K562 (cell line): Measurements from ENCODE around the gene FAM171A2. TPM values are rescaled to one million over a fixed set of nuclear protein-coding genes. Genes with fewer than 3 reads are reported as not detected.

Experiments used
- ADNP ChIP-seq: fragments of 200-800 bp; sonication (Bioruptor generic); IDR thresholded peaks from 2 replicates; pipeline ENCODE4 v1.6.1; 2016; ENCODE audit warnings: missing genetic modification characterization, missing compliant biosample characterization
- ATF7 ChIP-seq: fragments of 450-650 bp; IDR thresholded peaks from 2 replicates; pipeline ENCODE4 v1.7.1; 2014; ENCODE audit warnings: mild to moderate bottlenecking, moderate library complexity
- ERF ChIP-seq: fragments of 450-650 bp; formaldehyde crosslinking; IDR thresholded peaks from 2 replicates; pipeline ENCODE4 v1.4.0; 2020; ENCODE audit warnings: mild to moderate bottlenecking, mixed read lengths
- ESRRB ChIP-seq: fragments of 250-450 bp; sonication (Bioruptor Pico); IDR thresholded peaks from 2 replicates; pipeline ENCODE4 v1.5.0; 2020; ENCODE audit warnings: mild to moderate bottlenecking, moderate library complexity, borderline replicate concordance
- FOXP1 ChIP-seq: sonication (generic); formaldehyde crosslinking; IDR thresholded peaks from 2 replicates; pipeline ENCODE4 v1.8.0; 2022; ENCODE audit warnings: mild to moderate bottlenecking, missing genetic modification reagents
- HMG20B ChIP-seq: fragments of 250-450 bp; sonication (Bioruptor Pico); IDR thresholded peaks from 2 replicates; pipeline ENCODE4 v1.5.0; 2021; ENCODE audit warnings: mild to moderate bottlenecking
- KDM2B ChIP-seq: fragments of 250-450 bp; sonication (Bioruptor Pico); IDR thresholded peaks from 2 replicates; pipeline ENCODE4 v1.8.0; 2021; ENCODE audit warnings: mild to moderate bottlenecking, moderate library complexity
- KLF10 ChIP-seq: fragments of 250-450 bp; sonication (Bioruptor Pico); IDR thresholded peaks from 2 replicates; pipeline ENCODE4 v1.6.1; 2021; ENCODE audit warnings: matching md5 sums
- L3MBTL2 ChIP-seq: fragments of 450-650 bp; IDR thresholded peaks from 2 replicates; pipeline ENCODE4 v1.6.1; 2016; ENCODE audit warnings: mild to moderate bottlenecking, moderate library complexity
- NCOA6 ChIP-seq: fragments of 450-650 bp; IDR thresholded peaks from 2 replicates; pipeline ENCODE4 v1.6.1; 2017; ENCODE audit warnings: mild to moderate bottlenecking
- NRF1 ChIP-seq, 2 experiments: fragments of 450-650 bp; IDR thresholded peaks in 1 of 2; conservative IDR thresholded peaks in 1 of 2; 2 replicates each; pipeline ENCODE4 v1.6.1; 2014; ENCODE audit warnings: mild to moderate bottlenecking in 2 of 2
- RHOXF2B ChIP-seq: fragments of 250-450 bp; sonication (Bioruptor Pico); conservative IDR thresholded peaks from 2 replicates; pipeline ENCODE4 v1.5.1; 2021
- SIN3B ChIP-seq: fragments of 450-650 bp; IDR thresholded peaks from 2 replicates; pipeline ENCODE4 v1.6.1; 2017; ENCODE audit warnings: low read depth, mild to moderate bottlenecking, moderate library complexity
- TCFL5 ChIP-seq: fragments of 250-450 bp; sonication (Bioruptor Pico); conservative IDR thresholded peaks from 2 replicates; pipeline ENCODE4 v1.6.1; 2021; ENCODE audit warnings: mild to moderate bottlenecking, moderate library complexity, matching md5 sums
- THRAP3 ChIP-seq: fragments of 450-650 bp; IDR thresholded peaks from 2 replicates; pipeline ENCODE4 v1.6.1; 2016; ENCODE audit warnings: mild to moderate bottlenecking, inconsistent platforms, borderline replicate concordance
- ZC3H8 ChIP-seq: fragments of 450-650 bp; IDR thresholded peaks from 2 replicates; pipeline ENCODE4 v1.6.1; 2017
- ZFPM2 ChIP-seq: fragments of 250-450 bp; sonication (Bioruptor Pico); IDR thresholded peaks from 2 replicates; pipeline ENCODE4 v1.5.1; 2022; ENCODE audit warnings: mild to moderate bottlenecking
- ZNF143 ChIP-seq: sonication (generic); formaldehyde crosslinking; IDR thresholded peaks from 2 replicates; pipeline ENCODE4 v1.9.0; 2022; ENCODE audit warnings: mild to moderate bottlenecking, missing genetic modification reagents
- ZNF212 ChIP-seq: fragments of 450-650 bp; formaldehyde crosslinking; IDR thresholded peaks from 2 replicates; pipeline ENCODE4 v1.4.0; 2020; ENCODE audit warnings: mild to moderate bottlenecking
- ZNF644 ChIP-seq: fragments of 200-800 bp; sonication (Bioruptor generic); IDR thresholded peaks from 2 replicates; pipeline ENCODE4 v1.6.1; 2016; ENCODE audit warnings: low read depth, missing genetic modification characterization, missing compliant biosample characterization
- polyA plus RNA-seq, 8 experiments: library from polyadenylated mRNA; depleted of rRNA in 4 of 8; stranded (reverse) in 5 of 8; unstranded in 3 of 8; fragments of >200 nt; fragmentation: Nextera tagmentation in 2 of 8; fragmentation: Illumina TruSeq in 1 of 8; extraction: Ambion mirVana in 2 of 8; extraction: Trizol in 1 of 8; gene quantifications; 2 replicates each; pipeline versions ENCODE4 v1.2.1 to v1.2.3, GENCODE V29; 2011 to 2014; ENCODE audit warnings: inconsistent platforms in 1 of 8, missing spikeins in 1 of 8
- total RNA-seq, 7 experiments: library from RNA; depleted of rRNA in 6 of 7; stranded (reverse); fragments of >200 nt in 6 of 7; fragmentation: Illumina TruSeq in 2 of 7; extraction: Trizol in 2 of 7; gene quantifications; 2 replicates each; pipeline versions ENCODE4 v1.2.1 to v1.2.3, GENCODE V29; 2011 to 2021; ENCODE audit warnings: low replicate concordance in 1 of 7
- TF ChIP-seq, protein P1 (sequence below), 2 experiments: IDR thresholded peaks; 2 replicates each; pipeline ENCODE4 v1.6.1; 2012; ENCODE audit warnings: improper control_type of control experiment in 2 of 2, low read depth in 2 of 2, low read length in 2 of 2, borderline replicate concordance in 1 of 2
- TF ChIP-seq, protein P2 (sequence below): IDR thresholded peaks from 2 replicates; pipeline ENCODE4 v1.6.1; 2011; ENCODE audit not compliant: insufficient read length; ENCODE audit errors: extremely low read depth
- TF ChIP-seq, protein P3 (sequence below): fragments of 450-650 bp; IDR thresholded peaks from 2 replicates; pipeline ENCODE4 v1.6.1; 2017; ENCODE audit warnings: antibody characterized with exemption
- TF ChIP-seq, protein P4 (sequence below): fragments of 200-400 bp; formaldehyde crosslinking; IDR thresholded peaks from 2 replicates; pipeline ENCODE4 v1.6.1; 2017; ENCODE audit warnings: mild to moderate bottlenecking, low read depth, low read length, moderate library complexity

Gene FAM171A2
- total and polyA plus RNA-seq, 9 of the 15 experiments (the other 6 are each of a cell fraction or from before 2014, with no cell fraction given): 0.10 to 10.2 (median 2.0) TPM; not detected in 1

DNA sequence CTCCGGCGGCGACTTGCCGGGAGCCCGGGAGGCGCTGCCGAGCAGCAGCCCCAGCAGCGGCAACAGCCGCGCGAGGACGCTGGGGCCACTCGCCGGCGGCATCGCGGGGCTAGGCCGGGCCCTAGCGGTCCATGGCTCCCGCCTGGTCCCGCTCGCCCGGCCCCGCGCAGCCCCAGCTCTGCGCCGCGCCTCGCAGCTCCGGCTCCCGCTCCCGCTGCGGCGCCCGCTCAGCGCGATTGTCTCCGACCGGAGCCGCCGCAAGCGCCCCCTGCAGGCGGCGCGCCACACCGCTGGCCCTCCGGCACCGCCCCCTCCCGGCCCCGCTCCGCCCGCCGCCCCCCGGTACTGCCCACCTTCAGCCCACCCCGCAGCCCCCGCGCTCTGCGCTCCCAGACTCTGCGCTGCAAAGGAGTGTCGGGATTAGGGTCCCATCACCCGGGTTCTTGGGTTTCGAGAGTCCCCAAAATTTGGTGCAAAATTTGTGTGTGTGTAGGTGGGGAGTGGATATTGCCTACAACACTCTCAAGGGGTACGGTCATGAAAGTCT lies at the start of gene FAM171A2 (continued):
- TF ChIP-seq, protein P1, sequence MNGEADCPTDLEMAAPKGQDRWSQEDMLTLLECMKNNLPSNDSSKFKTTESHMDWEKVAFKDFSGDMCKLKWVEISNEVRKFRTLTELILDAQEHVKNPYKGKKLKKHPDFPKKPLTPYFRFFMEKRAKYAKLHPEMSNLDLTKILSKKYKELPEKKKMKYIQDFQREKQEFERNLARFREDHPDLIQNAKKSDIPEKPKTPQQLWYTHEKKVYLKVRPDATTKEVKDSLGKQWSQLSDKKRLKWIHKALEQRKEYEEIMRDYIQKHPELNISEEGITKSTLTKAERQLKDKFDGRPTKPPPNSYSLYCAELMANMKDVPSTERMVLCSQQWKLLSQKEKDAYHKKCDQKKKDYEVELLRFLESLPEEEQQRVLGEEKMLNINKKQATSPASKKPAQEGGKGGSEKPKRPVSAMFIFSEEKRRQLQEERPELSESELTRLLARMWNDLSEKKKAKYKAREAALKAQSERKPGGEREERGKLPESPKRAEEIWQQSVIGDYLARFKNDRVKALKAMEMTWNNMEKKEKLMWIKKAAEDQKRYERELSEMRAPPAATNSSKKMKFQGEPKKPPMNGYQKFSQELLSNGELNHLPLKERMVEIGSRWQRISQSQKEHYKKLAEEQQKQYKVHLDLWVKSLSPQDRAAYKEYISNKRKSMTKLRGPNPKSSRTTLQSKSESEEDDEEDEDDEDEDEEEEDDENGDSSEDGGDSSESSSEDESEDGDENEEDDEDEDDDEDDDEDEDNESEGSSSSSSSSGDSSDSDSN (IDR thresholded peaks at IDR 0.05; ENCODE audit: borderline replicate concordance in 1 of 2, low read depth in 2 of 2, low read length in 2 of 2): peak; percentile 90 to 97
- TF ChIP-seq KDM2B (CRISPR knock-in tag) (no peak), RHOXF2B (no peak), ZFPM2 (CRISPR knock-in tag) (no peak), ZNF644 (no peak), ATF7 (peak; percentile 23; the same call in 1 of the 2 replicates), NCOA6 (no peak), ZC3H8 (no peak), FOXP1 (CRISPR knock-in tag) (no peak), KLF10 (CRISPR knock-in tag) (no peak), ERF (no peak), THRAP3 (no peak), TCFL5 (CRISPR knock-in tag) (no peak), HMG20B (CRISPR knock-in tag) (no peak), ESRRB (CRISPR knock-in tag) (no peak), SIN3B (peak; percentile 55; the same call in 1 of the 2 replicates), ZNF212 (CRISPR knock-in tag) (no peak), ADNP (tag) (no peak), L3MBTL2 (peak; percentile 87), NRF1 (conservative IDR thresholded peaks at IDR 0.05 in 1 of 2, IDR thresholded peaks at IDR 0.05 in 1 of 2) (peak in 1 of 2 experiments; percentile 53; a peak in 2 of 4 replicates), ZNF143 (CRISPR knock-in tag) (no peak)
- TF ChIP-seq, protein P2, sequence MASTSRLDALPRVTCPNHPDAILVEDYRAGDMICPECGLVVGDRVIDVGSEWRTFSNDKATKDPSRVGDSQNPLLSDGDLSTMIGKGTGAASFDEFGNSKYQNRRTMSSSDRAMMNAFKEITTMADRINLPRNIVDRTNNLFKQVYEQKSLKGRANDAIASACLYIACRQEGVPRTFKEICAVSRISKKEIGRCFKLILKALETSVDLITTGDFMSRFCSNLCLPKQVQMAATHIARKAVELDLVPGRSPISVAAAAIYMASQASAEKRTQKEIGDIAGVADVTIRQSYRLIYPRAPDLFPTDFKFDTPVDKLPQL: no peak
- TF ChIP-seq, protein P3, sequence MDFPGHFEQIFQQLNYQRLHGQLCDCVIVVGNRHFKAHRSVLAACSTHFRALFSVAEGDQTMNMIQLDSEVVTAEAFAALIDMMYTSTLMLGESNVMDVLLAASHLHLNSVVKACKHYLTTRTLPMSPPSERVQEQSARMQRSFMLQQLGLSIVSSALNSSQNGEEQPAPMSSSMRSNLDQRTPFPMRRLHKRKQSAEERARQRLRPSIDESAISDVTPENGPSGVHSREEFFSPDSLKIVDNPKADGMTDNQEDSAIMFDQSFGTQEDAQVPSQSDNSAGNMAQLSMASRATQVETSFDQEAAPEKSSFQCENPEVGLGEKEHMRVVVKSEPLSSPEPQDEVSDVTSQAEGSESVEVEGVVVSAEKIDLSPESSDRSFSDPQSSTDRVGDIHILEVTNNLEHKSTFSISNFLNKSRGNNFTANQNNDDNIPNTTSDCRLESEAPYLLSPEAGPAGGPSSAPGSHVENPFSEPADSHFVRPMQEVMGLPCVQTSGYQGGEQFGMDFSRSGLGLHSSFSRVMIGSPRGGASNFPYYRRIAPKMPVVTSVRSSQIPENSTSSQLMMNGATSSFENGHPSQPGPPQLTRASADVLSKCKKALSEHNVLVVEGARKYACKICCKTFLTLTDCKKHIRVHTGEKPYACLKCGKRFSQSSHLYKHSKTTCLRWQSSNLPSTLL: no peak
- TF ChIP-seq, protein P4, sequence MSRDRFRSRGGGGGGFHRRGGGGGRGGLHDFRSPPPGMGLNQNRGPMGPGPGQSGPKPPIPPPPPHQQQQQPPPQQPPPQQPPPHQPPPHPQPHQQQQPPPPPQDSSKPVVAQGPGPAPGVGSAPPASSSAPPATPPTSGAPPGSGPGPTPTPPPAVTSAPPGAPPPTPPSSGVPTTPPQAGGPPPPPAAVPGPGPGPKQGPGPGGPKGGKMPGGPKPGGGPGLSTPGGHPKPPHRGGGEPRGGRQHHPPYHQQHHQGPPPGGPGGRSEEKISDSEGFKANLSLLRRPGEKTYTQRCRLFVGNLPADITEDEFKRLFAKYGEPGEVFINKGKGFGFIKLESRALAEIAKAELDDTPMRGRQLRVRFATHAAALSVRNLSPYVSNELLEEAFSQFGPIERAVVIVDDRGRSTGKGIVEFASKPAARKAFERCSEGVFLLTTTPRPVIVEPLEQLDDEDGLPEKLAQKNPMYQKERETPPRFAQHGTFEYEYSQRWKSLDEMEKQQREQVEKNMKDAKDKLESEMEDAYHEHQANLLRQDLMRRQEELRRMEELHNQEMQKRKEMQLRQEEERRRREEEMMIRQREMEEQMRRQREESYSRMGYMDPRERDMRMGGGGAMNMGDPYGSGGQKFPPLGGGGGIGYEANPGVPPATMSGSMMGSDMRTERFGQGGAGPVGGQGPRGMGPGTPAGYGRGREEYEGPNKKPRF: no peak
